OCI-LY3 (cell line): ENCODE results near the gene SH2D1A.

Source experiments
- H2AFZ ChIP-seq: fragments of 200-600, 300-600 bp; shearing (Covaris generic); 2 replicates; pipeline ENCODE4 v1.6.0; 2014; ENCODE audit warnings: antibody characterized with exemption, low read depth, low read length
- H3K27ac ChIP-seq: fragments of 200-600, 300-600 bp; sonication (generic); 2 replicates; pipeline ENCODE4 v1.5.1; 2014; ENCODE audit warnings: mild to moderate bottlenecking, low read length, moderate library complexity, mixed read lengths
- H3K27me3 ChIP-seq: fragments of 200-600, 300-600 bp; sonication (generic); 2 replicates; pipeline ENCODE4 v1.6.1; 2014; ENCODE audit warnings: low read depth, low read length, mixed read lengths
- H3K36me3 ChIP-seq: fragments of 200-600, 300-600 bp; sonication (generic); replicated peaks from 2 replicates; pipeline ENCODE3; 2014; ENCODE audit warnings: low read depth, low read length, mixed read lengths
- H3K4me1 ChIP-seq: fragments of 300-600, 200-600 bp; sonication (generic); 2 replicates; pipeline ENCODE4 v1.6.1; 2014; ENCODE audit warnings: low read length, mixed read lengths
- H3K4me2 ChIP-seq: fragments of 200-600, 300-600 bp; sonication (generic); 2 replicates; pipeline ENCODE4 v1.6.1; 2014; ENCODE audit warnings: low read length, mixed read lengths
- H3K4me3 ChIP-seq: fragments of 300-600, 200-600 bp; sonication (generic); 2 replicates; pipeline ENCODE4 v1.5.1; 2014; ENCODE audit warnings: antibody characterized with exemption, mild to moderate bottlenecking, low read length, moderate library complexity
- H3K79me2 ChIP-seq: fragments of 300-600, 200-600 bp; shearing (Covaris generic); 2 replicates; pipeline ENCODE4 v1.6.1; 2014; ENCODE audit warnings: mild to moderate bottlenecking, low read length, mixed read lengths
- H3K9ac ChIP-seq: fragments of 300-600, 200-600 bp; shearing (Covaris generic); 2 replicates; pipeline ENCODE4 v1.6.0; 2014; ENCODE audit warnings: mild to moderate bottlenecking, low read length, moderate library complexity
- H3K9me3 ChIP-seq: fragments of 200-600, 300-600 bp; shearing (Covaris generic); 2 replicates; pipeline ENCODE4 v1.6.1; 2014; ENCODE audit warnings: low read length, mixed read lengths; ENCODE audit not compliant: insufficient read depth
- H4K20me1 ChIP-seq: fragments of 200-600, 300-600 bp; sonication (generic); 2 replicates; pipeline ENCODE4 v1.6.1; 2016; ENCODE audit warnings: low read length, mixed read lengths; ENCODE audit not compliant: insufficient read depth
- EZH2phosphoT487 ChIP-seq: fragments of 200-600 bp; shearing (Covaris generic); IDR thresholded peaks from 2 replicates; pipeline ENCODE4 v1.6.1; 2018; ENCODE audit warnings: antibody characterized with exemption, mixed run types, low read depth
- TF ChIP-seq, protein P1 (sequence below): fragments of 200-600, 300-600 bp; sonication (generic); IDR thresholded peaks from 2 replicates; pipeline ENCODE4 v1.5.1; 2014; ENCODE audit warnings: antibody characterized with exemption, low read length, low read depth

The SH2D1A gene

GRCh38 chrX:124415115-124415800 is 68.9 kb downstream of the SH2D1A start:
- TF ChIP-seq EZH2phosphoT487, result no peak
- TF ChIP-seq, protein P1, sequence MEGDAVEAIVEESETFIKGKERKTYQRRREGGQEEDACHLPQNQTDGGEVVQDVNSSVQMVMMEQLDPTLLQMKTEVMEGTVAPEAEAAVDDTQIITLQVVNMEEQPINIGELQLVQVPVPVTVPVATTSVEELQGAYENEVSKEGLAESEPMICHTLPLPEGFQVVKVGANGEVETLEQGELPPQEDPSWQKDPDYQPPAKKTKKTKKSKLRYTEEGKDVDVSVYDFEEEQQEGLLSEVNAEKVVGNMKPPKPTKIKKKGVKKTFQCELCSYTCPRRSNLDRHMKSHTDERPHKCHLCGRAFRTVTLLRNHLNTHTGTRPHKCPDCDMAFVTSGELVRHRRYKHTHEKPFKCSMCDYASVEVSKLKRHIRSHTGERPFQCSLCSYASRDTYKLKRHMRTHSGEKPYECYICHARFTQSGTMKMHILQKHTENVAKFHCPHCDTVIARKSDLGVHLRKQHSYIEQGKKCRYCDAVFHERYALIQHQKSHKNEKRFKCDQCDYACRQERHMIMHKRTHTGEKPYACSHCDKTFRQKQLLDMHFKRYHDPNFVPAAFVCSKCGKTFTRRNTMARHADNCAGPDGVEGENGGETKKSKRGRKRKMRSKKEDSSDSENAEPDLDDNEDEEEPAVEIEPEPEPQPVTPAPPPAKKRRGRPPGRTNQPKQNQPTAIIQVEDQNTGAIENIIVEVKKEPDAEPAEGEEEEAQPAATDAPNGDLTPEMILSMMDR, result no peak
- H3K36me3 ChIP-seq, result no peaks in the 10 kb centered on the region
- H3K4me1 ChIP-seq, result peaks cover 18% of the 10 kb centered on the region
- H4K20me1 ChIP-seq, result no peaks in the 10 kb centered on the region
- H2AFZ ChIP-seq, result no peak overlapping the region
- peak overlapping the region; percentile 25; the same call in 1 of the 2 replicates for H3K4me3 ChIP-seq
- no peaks in the 10 kb centered on the region for H3K9me3 ChIP-seq
- H3K27ac ChIP-seq, result no peak overlapping the region; the same call in 1 of the 2 replicates
- peak overlapping the region; percentile 43 for H3K4me2 ChIP-seq
- H3K9ac ChIP-seq, result no peak overlapping the region
- H3K27me3 ChIP-seq, result no peaks in the 10 kb centered on the region
- no peaks in the 10 kb centered on the region for H3K79me2 ChIP-seq

- no peak for TF ChIP-seq EZH2phosphoT487
- TF ChIP-seq, protein P1, result no peak
- Histone ChIP-seq H3K9me3 (no peaks in the 10 kb centered on the region), H3K9ac (no peak overlapping the region), H3K27ac (no peak overlapping the region), H3K79me2 (no peaks in the 10 kb centered on the region), H2AFZ (no peak overlapping the region), H4K20me1 (no peaks in the 10 kb centered on the region), H3K4me2 (no peak overlapping the region), H3K36me3 (no peaks in the 10 kb centered on the region), H3K4me3 (no peak overlapping the region), H3K4me1 (no peaks in the 10 kb centered on the region), H3K27me3 (no peaks in the 10 kb centered on the region)
These were observed 75.7 kb downstream of the SH2D1A start for GRCh38 chrX:124421898-124422655.
